ENCODE measurements around the gene EPB41L4B.
A peak's percentile ranks its signal among the peaks of the same experiment; 100 is the strongest.
"Not testable (repeated sequence)": the region's sequence is repeated elsewhere in the genome, so short reads cannot be mapped to it uniquely, and the experiment has no call there.

The EPB41L4B gene

GRCh38 chr9:109320742-109321448, at the start of gene EPB41L4B:
TSS of gene EPB41L4B (minus strand) at chr9:109321059. CDS start at chr9:109320446, 613 bp downstream.
- DNase-seq: peak; percentile 91

- DNase-seq: no peak
Measured at GRCh38 chr9:109369285-109369684, 48.4 kb upstream of the EPB41L4B start.

DNA sequence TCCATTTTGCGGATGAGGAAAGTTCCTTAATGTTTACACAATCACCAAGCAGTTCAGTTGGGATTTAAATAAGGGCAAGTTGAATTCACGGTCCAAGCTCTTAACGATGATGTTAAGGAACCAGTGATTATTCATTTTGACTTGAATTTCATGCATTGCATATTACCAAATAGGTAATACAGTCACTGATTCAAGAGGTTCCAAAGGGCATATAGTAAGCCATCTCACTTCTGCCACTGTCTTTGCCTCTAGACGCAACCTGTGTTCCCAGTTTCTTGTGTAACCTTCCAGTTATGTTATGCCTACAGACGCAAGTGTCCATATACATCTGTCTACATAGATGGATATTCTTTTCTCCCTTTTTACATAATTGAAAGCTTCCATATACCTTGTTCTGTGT, 39.9 kb upstream of the EPB41L4B start:
- DNase-seq: no peak

DNA sequence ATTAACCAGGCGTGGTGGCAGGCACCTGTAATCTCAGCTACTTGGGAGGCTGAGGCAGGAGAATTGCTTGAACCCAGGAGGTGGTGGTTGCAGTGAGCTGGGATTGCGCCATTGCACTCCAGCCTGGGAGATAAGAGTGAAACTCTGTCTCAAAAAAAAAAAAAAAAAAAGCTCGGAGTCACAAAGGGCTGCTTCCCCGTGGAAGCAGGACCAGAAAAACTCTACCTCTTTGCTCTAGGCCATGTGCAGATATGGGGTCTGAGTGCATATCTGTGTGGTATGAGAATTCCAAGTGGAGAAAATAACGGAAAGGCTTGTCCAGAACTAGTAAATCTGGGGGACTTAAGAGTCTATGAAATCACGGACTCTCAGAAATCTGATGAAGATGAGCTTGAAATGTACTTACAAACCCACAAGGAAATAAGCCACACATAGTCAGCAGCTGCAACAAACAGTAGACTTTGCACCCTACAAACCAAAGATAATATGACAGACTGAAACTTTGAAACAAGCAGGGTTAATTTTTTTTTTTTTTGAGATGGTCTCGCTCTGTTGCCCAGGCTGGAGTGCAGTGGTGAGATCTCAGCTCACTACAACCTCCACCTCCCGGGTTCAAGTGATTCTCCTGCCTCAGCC, 38.2 kb upstream of the EPB41L4B start:
- not testable (repeated sequence) for DNase-seq

- DNase-seq: no peak
Measured at GRCh38 chr9:109355564-109356297, 34.9 kb upstream of the EPB41L4B start.

- no peak for DNase-seq
Measured at GRCh38 chr9:109354190-109354589, 33.3 kb upstream of the EPB41L4B start.

DNA sequence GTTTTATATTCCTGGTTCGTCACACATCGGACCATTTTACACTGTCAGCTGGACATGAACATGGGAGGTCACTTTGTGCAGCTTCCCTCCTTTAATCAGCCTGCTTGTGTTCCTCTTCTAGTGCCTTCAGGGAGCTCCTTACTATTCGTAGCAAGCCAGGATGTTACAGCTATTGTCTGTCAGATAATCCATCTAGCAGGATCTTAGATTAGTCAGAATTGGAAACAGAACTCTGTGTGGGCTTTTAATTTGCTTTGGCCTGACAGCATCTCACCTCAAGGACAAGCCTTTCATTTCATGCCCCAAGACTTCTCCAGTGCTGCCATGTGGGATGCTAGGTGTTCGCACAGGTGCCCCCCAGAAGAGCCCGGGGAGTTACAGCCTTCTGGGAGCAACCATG, 30.2 kb upstream of the EPB41L4B start:
- DNase-seq: no peak

DNA sequence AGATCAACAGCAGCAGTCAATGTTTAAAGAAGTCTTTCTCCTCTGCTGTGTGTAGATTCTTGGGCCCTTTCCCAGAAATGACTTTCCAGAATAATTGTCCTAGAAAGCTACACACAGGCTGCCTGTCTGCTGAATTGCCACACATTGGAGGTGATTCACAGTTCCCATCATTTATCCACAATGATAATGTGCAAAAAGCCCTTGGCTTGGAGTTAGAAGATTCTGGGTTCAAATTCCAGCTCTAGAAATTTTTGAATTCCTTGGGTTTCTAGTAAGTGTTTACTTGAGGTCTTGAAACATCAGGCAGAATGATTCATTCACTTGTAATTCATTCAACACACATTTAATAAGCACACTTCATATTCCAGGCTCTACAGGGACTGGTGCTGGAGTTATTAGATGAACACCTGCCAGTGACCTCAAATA, 28.6 kb upstream of the EPB41L4B start:
- DNase-seq: no peak

GRCh38 chr9:109346904-109347303, 26.0 kb upstream of the EPB41L4B start:
- no peak for DNase-seq

DNA sequence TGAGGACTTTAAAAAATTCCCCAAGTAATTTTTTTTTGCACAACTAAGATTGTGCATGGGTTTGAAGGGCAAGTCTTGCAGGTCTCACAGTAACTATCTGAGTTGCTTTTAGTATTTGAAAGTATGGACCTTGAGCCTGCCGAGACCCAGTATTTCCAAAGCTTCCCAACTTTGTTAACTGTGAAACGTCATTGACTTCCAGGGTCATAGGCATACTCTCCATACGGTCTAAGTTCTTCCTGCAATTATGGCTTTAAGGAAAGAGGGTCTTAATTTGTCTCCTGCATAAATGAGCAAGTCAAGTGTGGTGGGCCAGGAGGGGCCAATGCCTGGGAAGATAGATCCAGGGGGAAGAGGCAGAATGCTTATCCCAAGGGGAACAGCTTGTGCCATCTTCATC, 24.0 kb upstream of the EPB41L4B start:
- DNase-seq: no peak

- DNase-seq: no peak
Measured at GRCh38 chr9:109342878-109343277, 22.0 kb upstream of the EPB41L4B start.

DNA sequence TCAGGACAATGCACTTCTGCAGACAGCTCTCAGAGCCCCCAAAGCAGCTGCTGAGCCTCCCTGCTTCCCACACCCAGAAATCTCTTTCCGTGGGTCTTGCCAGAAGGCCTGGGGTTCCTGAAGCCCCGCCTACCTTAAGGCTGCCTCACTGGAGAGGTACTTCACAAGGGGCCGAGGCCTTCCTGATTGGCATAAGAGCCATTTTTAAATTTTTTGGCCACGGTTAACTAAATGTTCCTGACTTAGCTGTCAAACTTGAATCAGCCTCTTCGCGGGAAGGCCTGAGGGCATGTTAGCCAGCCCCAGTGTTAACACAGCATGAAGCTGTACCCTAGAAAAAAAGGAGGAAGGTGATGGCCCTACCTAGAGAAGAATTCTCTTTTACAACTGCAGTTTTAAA, 20.7 kb upstream of the EPB41L4B start:
- no peak for DNase-seq

GRCh38 chr9:109340979-109341378, 20.1 kb upstream of the EPB41L4B start:
- not testable (repeated sequence) for DNase-seq

DNA sequence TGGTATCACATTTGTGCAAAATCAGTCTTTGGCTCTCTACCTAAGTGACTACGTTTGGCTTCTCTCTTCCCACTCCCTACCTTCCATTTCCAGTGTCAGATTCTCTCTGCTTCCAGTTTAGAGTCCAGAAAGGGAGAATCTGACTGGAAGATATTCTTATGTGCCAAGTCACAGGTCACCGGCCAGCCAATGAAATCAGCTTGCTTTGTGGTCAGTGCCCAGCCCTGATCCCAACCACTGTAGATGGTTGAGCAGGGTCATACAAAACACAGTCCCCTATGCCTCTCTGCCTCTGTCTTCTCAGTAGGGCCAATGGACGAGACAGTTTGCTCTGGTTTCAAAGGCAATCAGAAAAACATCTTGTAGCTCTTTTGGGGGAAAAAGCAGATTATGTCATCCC, 15.6 kb upstream of the EPB41L4B start:
- no peak for DNase-seq

- DNase-seq: no peak
Measured at GRCh38 chr9:109335929-109336328, 15.1 kb upstream of the EPB41L4B start.

DNA sequence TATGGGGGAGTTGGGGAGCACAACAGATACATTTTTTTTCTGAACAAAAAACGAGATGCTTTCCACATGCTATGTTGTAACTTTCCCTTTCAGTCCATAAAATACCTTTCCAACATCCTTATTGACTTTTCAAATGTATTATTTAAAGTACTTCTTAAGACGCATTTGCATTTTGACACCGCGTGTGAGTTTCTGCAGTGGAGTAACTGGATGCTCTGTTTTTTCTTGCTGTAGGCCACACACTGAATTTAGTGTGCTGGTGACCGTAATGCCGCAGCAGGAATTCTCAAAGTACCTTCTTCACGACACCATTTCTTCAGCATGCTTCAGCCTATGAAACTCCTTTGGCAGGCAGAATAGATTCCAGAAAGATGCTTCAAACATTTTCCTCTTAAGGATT, 14.3 kb upstream of the EPB41L4B start:
- no peak for DNase-seq

GRCh38 chr9:109331353-109331752, 10.5 kb upstream of the EPB41L4B start:
- DNase-seq: peak; percentile 73

GRCh38 chr9:109329638-109330258, 8.9 kb upstream of the EPB41L4B start:
- no peak for DNase-seq

GRCh38 chr9:109328978-109329637, 8.2 kb upstream of the EPB41L4B start:
- DNase-seq: peak; percentile 81

DNA sequence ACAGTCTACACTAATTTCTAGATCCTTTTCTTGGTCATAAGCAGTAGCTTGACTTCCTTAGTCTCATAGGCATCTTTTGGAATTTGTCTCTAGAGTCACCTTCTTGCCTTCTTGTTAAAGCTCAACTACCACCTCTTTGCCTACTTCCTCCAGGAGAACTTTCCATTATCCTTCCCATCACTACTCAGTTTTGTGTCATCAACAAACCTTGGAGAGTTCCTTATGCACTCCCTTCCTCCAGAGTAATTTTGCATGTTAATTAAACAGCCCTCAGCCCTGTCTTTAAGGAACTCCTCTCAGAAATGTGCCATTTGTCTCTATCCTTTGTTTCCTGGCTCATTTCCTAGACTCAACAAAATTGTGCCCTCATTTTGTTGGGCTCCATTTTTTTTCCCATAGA, 4.2 kb upstream of the EPB41L4B start:
- no peak for DNase-seq

DNA sequence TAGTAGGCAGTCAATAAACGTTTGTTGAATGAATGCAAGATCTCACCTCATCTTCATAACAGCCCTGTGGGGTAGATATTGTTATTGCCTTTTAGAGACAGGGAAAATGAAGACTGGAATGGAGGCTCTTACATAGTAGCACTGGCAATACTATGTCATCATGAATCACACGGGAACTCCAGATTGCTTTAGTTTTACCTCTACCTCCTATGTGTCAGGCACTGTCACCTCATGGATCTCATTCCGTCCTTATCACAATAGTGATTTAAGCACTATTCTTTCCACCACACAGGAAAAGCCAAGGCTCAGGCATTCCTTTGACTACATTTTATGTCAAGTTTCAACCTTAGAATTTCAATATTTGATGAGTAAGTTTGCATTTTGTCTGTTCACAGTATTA, 2.9 kb upstream of the EPB41L4B start:
- no peak for DNase-seq

DNA sequence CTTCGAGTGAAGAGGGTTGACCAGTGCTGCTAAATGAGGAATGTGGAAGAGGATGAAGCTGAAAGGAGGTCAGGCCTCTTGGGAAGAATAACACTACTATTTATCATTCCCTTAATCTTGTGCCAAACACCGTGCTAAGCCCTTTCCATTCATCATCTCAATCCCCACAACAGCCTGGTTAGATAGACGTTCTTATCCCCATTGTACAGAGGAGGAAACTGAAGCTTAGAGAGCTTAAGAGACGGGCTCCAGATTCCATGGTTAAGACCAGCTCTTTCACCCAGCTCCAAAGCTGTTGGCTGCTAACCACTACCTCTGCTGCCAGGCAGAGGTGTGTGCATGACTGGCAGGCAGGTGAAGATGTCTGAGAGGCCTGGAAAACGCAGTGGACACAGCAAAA, 868 bp upstream of the EPB41L4B start:
- DNase-seq: no peak

DNA sequence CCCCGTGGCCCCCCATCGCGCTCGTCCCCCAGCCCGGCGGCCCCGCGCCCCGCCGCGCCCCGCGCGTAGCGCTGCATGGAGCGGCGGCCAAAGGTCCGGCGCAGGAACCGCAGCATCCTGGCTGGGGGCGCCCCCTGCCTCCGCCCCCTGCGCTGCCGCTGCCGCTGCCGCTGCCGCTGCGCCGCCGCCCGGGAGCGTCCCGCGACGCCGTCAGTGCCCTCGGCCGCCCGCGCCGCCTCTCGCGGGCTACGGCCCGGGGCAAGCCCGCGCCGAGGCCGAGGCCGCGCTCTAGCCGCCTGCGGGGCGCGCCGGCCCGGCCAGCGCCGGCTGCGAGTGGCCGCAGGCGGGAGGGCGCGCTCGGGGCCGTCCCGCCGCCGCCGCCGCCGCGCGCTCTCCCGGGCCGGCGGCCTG, 523 bp downstream of the EPB41L4B start:
- DNase-seq: peak; percentile 54

All from right forelimb (tissue), 1 donor.